ENCODE measurements around the gene SQSTM1.

Gene SQSTM1

GRCh38 chr5:179867079-179867465, 46.4 kb downstream of the SQSTM1 start:
- H3K36me3 ChIP-seq (ENCODE audit: control insufficient read depth, insufficient read depth, low read length) = no peaks in the 10 kb centered on the region
- H3K4me1 ChIP-seq = no peaks in the 10 kb centered on the region
- no peak overlapping the region for H3K4me2 ChIP-seq (ENCODE audit: low read length)
- H3K9ac ChIP-seq = no peak overlapping the region
- H3K27ac ChIP-seq = no peak overlapping the region
- no peak overlapping the region for H3K4me3 ChIP-seq (ENCODE audit: low read depth, low read length)
- no peaks in the 10 kb centered on the region for H3K27me3 ChIP-seq (ENCODE audit: control insufficient read depth, insufficient read depth, low read length)
- no peak for TF ChIP-seq CTCF (IDR thresholded peaks at IDR 0.05)
- H3K9me3 ChIP-seq (ENCODE audit: control insufficient read depth, low read length) = no peaks in the 10 kb centered on the region
- H2AFZ ChIP-seq = no peak overlapping the region
- no peaks in the 10 kb centered on the region for H3K79me2 ChIP-seq

DNA sequence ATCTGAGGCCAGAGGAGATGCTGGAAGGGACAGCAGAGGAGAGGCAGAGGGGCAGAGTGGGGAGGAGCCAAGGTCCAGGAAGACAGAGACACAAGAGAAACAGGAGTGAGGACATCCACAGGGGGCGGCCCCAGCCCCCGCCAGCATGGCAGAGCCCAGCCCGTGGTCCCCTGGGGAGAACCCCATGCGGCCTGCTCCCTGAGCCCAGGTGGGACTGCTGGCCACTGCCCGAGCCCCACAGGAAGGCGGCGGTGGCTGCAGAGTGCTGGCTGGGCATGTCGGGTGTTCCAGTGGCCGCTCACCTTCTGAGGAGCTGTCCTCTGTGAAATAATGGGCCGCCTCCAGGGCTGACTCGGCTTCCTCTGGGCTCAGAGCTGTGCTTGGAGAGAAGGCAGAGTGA, 46.8 kb downstream of the SQSTM1 start:
- H3K9ac ChIP-seq = no peak overlapping the region
- H3K9me3 ChIP-seq (ENCODE audit: control insufficient read depth, low read length) = no peaks in the 10 kb centered on the region
- no peak overlapping the region for H3K4me2 ChIP-seq (ENCODE audit: low read length)
- no peak for TF ChIP-seq CTCF (IDR thresholded peaks at IDR 0.05)
- H3K4me3 ChIP-seq (ENCODE audit: low read depth, low read length) = no peak overlapping the region
- no peaks in the 10 kb centered on the region for H3K36me3 ChIP-seq (ENCODE audit: control insufficient read depth, insufficient read depth, low read length)
- H3K4me1 ChIP-seq = no peaks in the 10 kb centered on the region
- no peak overlapping the region for H3K27ac ChIP-seq
- H3K79me2 ChIP-seq = no peaks in the 10 kb centered on the region
- H3K27me3 ChIP-seq (ENCODE audit: control insufficient read depth, insufficient read depth, low read length) = no peaks in the 10 kb centered on the region
- H2AFZ ChIP-seq = no peak overlapping the region

DNA sequence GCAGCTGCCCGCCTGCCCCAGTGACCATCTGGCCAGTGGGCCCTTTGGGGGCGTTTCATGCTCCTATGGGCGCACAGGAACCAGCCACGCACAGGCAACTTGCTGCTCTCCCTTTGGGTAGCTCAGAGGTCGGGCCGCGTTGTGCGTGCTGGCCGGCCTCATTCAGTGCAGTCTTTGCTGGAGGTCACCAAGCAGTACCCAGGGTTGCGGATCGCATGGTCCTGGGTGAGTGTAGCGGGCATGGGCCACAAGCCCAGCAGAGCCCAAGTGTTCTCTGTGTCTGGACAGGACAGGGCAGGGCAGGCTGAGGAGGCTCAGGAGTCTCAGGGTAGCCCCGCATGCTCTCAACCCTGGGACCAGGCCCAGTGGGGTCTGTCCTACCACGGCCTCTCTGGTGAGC, 47.8 kb downstream of the SQSTM1 start:
- Histone ChIP-seq H3K9me3 (ENCODE audit: control insufficient read depth, low read length) (no peaks in the 10 kb centered on the region), H3K4me3 (ENCODE audit: low read depth, low read length) (no peak overlapping the region), H3K27me3 (ENCODE audit: control insufficient read depth, insufficient read depth, low read length) (no peaks in the 10 kb centered on the region), H3K27ac (no peak overlapping the region), H3K36me3 (ENCODE audit: control insufficient read depth, insufficient read depth, low read length) (no peaks in the 10 kb centered on the region), H3K9ac (no peak overlapping the region), H3K4me2 (ENCODE audit: low read length) (no peak overlapping the region), H2AFZ (no peak overlapping the region), H3K4me1 (no peaks in the 10 kb centered on the region), H3K79me2 (no peaks in the 10 kb centered on the region)
- no peak for TF ChIP-seq CTCF (IDR thresholded peaks at IDR 0.05)

- Histone ChIP-seq H3K27me3 (ENCODE audit: control insufficient read depth, insufficient read depth, low read length) (no peaks in the 10 kb centered on the region), H3K4me1 (no peaks in the 10 kb centered on the region), H3K4me3 (ENCODE audit: low read depth, low read length) (no peak overlapping the region), H3K9me3 (ENCODE audit: control insufficient read depth, low read length) (no peaks in the 10 kb centered on the region), H3K36me3 (ENCODE audit: control insufficient read depth, insufficient read depth, low read length) (no peaks in the 10 kb centered on the region), H3K27ac (no peak overlapping the region), H2AFZ (no peak overlapping the region), H3K4me2 (ENCODE audit: low read length) (no peak overlapping the region), H3K9ac (no peak overlapping the region), H3K79me2 (no peaks in the 10 kb centered on the region)
- TF ChIP-seq CTCF (IDR thresholded peaks at IDR 0.05) = no peak
Observed at GRCh38 chr5:179869101-179869500, 48.4 kb downstream of the SQSTM1 start.

DNA sequence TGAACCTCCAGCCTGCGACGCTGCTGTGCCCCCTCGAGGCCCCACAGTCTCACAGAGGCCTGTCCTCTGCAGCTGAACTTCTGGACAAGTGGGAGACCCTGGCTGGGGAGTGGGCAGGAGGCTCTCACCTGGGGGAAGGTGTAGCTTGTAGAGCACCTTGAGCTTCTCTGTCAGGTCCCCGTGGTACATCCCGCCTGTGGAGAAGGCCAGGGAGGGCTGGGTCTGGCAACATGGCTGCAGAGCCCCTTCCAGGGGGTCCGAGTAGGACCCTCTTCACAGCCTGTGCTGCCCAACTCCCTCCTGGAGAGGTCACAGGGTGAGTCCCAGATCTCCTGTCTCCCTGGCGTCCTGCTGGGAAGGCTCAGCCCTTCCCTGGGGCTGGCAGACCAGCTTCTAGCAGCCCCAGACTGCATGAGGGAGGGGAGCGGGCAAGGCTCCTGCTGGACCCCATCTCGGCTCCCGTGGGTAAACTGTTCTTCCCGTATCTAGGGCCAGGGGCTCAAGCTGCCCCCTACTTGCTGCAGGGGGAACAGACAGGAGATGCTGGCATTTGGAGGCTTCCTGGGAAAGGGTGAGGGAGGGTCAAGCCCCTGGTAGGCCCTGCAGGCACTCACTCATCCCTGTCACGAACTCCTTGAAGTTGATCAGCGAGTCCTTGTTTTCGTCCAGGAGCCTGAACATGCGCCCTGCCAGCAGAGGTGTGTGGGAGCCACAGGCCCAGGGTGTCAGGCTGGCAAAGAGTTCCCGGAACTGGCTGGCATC, 49.1 kb downstream of the SQSTM1 start:
- Histone ChIP-seq H3K9ac (no peak overlapping the region), H3K27ac (no peak overlapping the region), H3K36me3 (ENCODE audit: control insufficient read depth, insufficient read depth, low read length) (no peaks in the 10 kb centered on the region), H3K4me2 (ENCODE audit: low read length) (no peak overlapping the region), H3K79me2 (no peaks in the 10 kb centered on the region), H3K9me3 (ENCODE audit: control insufficient read depth, low read length) (no peaks in the 10 kb centered on the region), H2AFZ (no peak overlapping the region), H3K4me1 (no peaks in the 10 kb centered on the region), H3K4me3 (ENCODE audit: low read depth, low read length) (no peak overlapping the region), H3K27me3 (ENCODE audit: control insufficient read depth, insufficient read depth, low read length) (no peaks in the 10 kb centered on the region)
- no peak for TF ChIP-seq CTCF (IDR thresholded peaks at IDR 0.05)

All from parathyroid adenoma (tissue), 2 donors.